H9 (cell line): ENCODE data around the gene CCDC187. TPM values are rescaled to one million over a fixed set of nuclear protein-coding genes. Genes with fewer than 3 reads are reported as not detected.

Experiments used
- DNase-seq: peaks from one replicate; pipeline ENCODE4 v3.0.0-alpha.2; 2017
- H2AFZ ChIP-seq: one replicate; pipeline ENCODE4 v1.6.1; 2013; ENCODE audit warnings: mild to moderate bottlenecking, low read length, control low read depth, moderate library complexity
- H2AK5ac ChIP-seq: 2 replicates; pipeline ENCODE4 v1.6.1; 2013; ENCODE audit warnings: low read length, control low read depth, mixed read lengths; ENCODE audit not compliant: insufficient read length
- H2BK120ac ChIP-seq: one replicate; pipeline ENCODE4 v1.6.1; 2013; ENCODE audit warnings: low read depth, mild to moderate bottlenecking, low read length, control low read depth, inconsistent platforms; ENCODE audit not compliant: poor library complexity, severe bottlenecking
- H2BK12ac ChIP-seq: 2 replicates; pipeline ENCODE4 v1.6.1; 2013; ENCODE audit warnings: low read length, control low read depth, mixed read lengths, low read depth; ENCODE audit not compliant: insufficient read length
- H2BK15ac ChIP-seq: 2 replicates; pipeline ENCODE4 v1.6.1; 2013; ENCODE audit warnings: low read depth, low read length, control low read depth
- H2BK20ac ChIP-seq: one replicate; pipeline ENCODE4 v1.6.1; 2013; ENCODE audit warnings: low read depth, mild to moderate bottlenecking, low read length, control low read depth, inconsistent platforms; ENCODE audit not compliant: poor library complexity, severe bottlenecking
- H2BK5ac ChIP-seq: 2 replicates; pipeline ENCODE4 v1.6.1; 2013; ENCODE audit warnings: low read length, control low read depth, mixed read lengths; ENCODE audit not compliant: insufficient read length
- H3K14ac ChIP-seq: 2 replicates; pipeline ENCODE4 v1.6.1; 2013; ENCODE audit warnings: low read length, control low read depth; ENCODE audit not compliant: insufficient read depth
- H3K18ac ChIP-seq: 2 replicates; pipeline ENCODE4 v1.6.1; 2013; ENCODE audit warnings: low read depth, mild to moderate bottlenecking, mixed read lengths, low read length, control low read depth; ENCODE audit not compliant: insufficient read length
- H3K23ac ChIP-seq: 2 replicates; pipeline ENCODE4 v1.6.1; 2013; ENCODE audit warnings: low read length, control low read depth, mixed read lengths, low read depth; ENCODE audit not compliant: insufficient read length
- H3K23me2 ChIP-seq: 2 replicates; pipeline ENCODE4 v1.6.1; 2013; ENCODE audit warnings: low read depth, mild to moderate bottlenecking, mixed read lengths, low read length, control low read depth; ENCODE audit not compliant: insufficient read length, poor library complexity, severe bottlenecking
- H3K27ac ChIP-seq: 2 replicates; pipeline ENCODE4 v1.5.1; 2013; ENCODE audit warnings: low read length, control low read depth, mixed read lengths, low read depth; ENCODE audit not compliant: insufficient read length
- H3K27me3 ChIP-seq: 2 replicates; pipeline ENCODE4 v1.6.1; 2013; ENCODE audit warnings: low read length, control low read depth, inconsistent platforms; ENCODE audit not compliant: insufficient read depth
- H3K4ac ChIP-seq: 2 replicates; pipeline ENCODE4 v1.6.1; 2013; ENCODE audit warnings: low read depth, mild to moderate bottlenecking, control low read depth, inconsistent platforms, low read length, moderate library complexity
- H3K4me1 ChIP-seq: 2 replicates; pipeline ENCODE4 v1.6.1; 2013; ENCODE audit warnings: low read length, control low read depth, inconsistent platforms; ENCODE audit not compliant: insufficient read depth
- H3K4me2 ChIP-seq: 2 replicates; pipeline ENCODE4 v1.6.1; 2013; ENCODE audit warnings: low read length, control low read depth, mixed read lengths; ENCODE audit not compliant: insufficient read length, insufficient read depth
- H3K56ac ChIP-seq: 2 replicates; pipeline ENCODE4 v1.6.1; 2013; ENCODE audit warnings: low read depth, mild to moderate bottlenecking, mixed read lengths, low read length, control low read depth; ENCODE audit not compliant: insufficient read length
- H3K79me1 ChIP-seq: 2 replicates; pipeline ENCODE4 v1.6.1; 2013; ENCODE audit warnings: low read depth, mild to moderate bottlenecking, moderate library complexity, low read length, control low read depth, inconsistent platforms; ENCODE audit not compliant: insufficient read depth, poor library complexity, severe bottlenecking
- H3K79me2 ChIP-seq: 2 replicates; pipeline ENCODE4 v1.6.1; 2013; ENCODE audit warnings: low read length, control low read depth, inconsistent platforms; ENCODE audit not compliant: insufficient read depth
- H3K9ac ChIP-seq: 2 replicates; pipeline ENCODE4 v1.6.1; 2013; ENCODE audit warnings: low read length, control low read depth, mixed read lengths; ENCODE audit not compliant: insufficient read length; ENCODE audit errors: extremely low read depth
- H3K9me3 ChIP-seq: one replicate; pipeline ENCODE4 v1.6.1; 2013; ENCODE audit warnings: low read depth, low read length, inconsistent platforms; ENCODE audit not compliant: control insufficient read depth
- H3T11ph ChIP-seq: one replicate; pipeline ENCODE4 v1.6.1; 2013; ENCODE audit warnings: mild to moderate bottlenecking, low read length, control low read depth, inconsistent platforms
- H4K20me1 ChIP-seq: one replicate; pipeline ENCODE4 v1.6.1; 2013; ENCODE audit not compliant: control insufficient read depth, insufficient read length, insufficient read depth
- H4K5ac ChIP-seq: 2 replicates; pipeline ENCODE4 v1.6.1; 2013; ENCODE audit warnings: low read depth, mild to moderate bottlenecking, mixed read lengths, low read length, control low read depth; ENCODE audit not compliant: insufficient read length
- H4K8ac ChIP-seq: replicated peaks from 2 replicates; pipeline ENCODE4 v1.6.1; 2013; ENCODE audit warnings: low read length, control low read depth, mixed read lengths, low read depth; ENCODE audit not compliant: insufficient read length
- H4K91ac ChIP-seq: 2 replicates; pipeline ENCODE4 v1.6.1; 2013; ENCODE audit warnings: low read depth, mild to moderate bottlenecking, moderate library complexity, mixed read lengths, low read length, control low read depth; ENCODE audit not compliant: insufficient read length
- H3K27ac Mint-ChIP-seq, 3 experiments: 2 replicates in 2 of 3; 3 replicates in 1 of 3; pipeline ENCODE4 v1.8.0; 2020 to 2021; ENCODE audit warnings: mixed read lengths in 3 of 3, mild to moderate bottlenecking in 1 of 3, moderate library complexity in 1 of 3
- H3K27me3 Mint-ChIP-seq: 2 replicates; pipeline ENCODE4 v1.8.0; 2021; ENCODE audit warnings: low read depth, mild to moderate bottlenecking, moderate library complexity, mixed read lengths
- H3K36me3 Mint-ChIP-seq, 3 experiments: 2 replicates in 2 of 3; 3 replicates in 1 of 3; pipeline ENCODE4 v1.8.0; 2020 to 2021; ENCODE audit warnings: low read depth in 3 of 3, mixed read lengths in 3 of 3; ENCODE audit not compliant: insufficient read depth in 1 of 3
- H3K4me1 Mint-ChIP-seq, 2 experiments: 2 replicates each; pipeline ENCODE4 v1.8.0; 2020; ENCODE audit warnings: mixed read lengths in 2 of 2
- H3K4me3 Mint-ChIP-seq, 2 experiments: 2 replicates in 1 of 2; 3 replicates in 1 of 2; pipeline ENCODE4 v1.8.0; 2020 to 2021; ENCODE audit warnings: mild to moderate bottlenecking in 2 of 2, mixed read lengths in 2 of 2, moderate library complexity in 1 of 2
- H3K9me3 Mint-ChIP-seq, 2 experiments: 2 replicates in 1 of 2; 3 replicates in 1 of 2; pipeline ENCODE4 v1.8.0; 2020; ENCODE audit warnings: mild to moderate bottlenecking in 2 of 2, mixed read lengths in 2 of 2, moderate library complexity in 1 of 2
- CTCF ChIP-seq: fragments of 200-600 bp; sonication (generic); conservative IDR thresholded peaks from 3 replicates; pipeline ENCODE4 v1.8.0; 2021; ENCODE audit warnings: antibody characterized with exemption, mild to moderate bottlenecking
- WGBS: extraction: QIAGEN DNeasy Blood & Tissue Kit; methylation state at CpG from one replicate; pipeline ENCODE4 v1.1.7; 2013; ENCODE audit warnings: missing lambda C conversion rate, low lambda C conversion rate, mixed read lengths; ENCODE audit not compliant: insufficient read length; ENCODE audit errors: extremely low coverage; 5-methylcytosine and 5-hydroxymethylcytosine counted together
- total RNA-seq: library from RNA; stranded (reverse); gene quantifications from 2 replicates; pipeline ENCODE4 v1.2.1, GENCODE V29; 2021

Gene CCDC187
- total RNA-seq, 1 experiment from 2014 or later = 0.07 TPM

GRCh38 chr9:136294437-136294836 is 9.5 kb downstream of the CCDC187 start:
- Histone ChIP-seq H2BK5ac (no peak overlapping the region), H3K18ac (no peak overlapping the region), H3K9ac (no peak overlapping the region), H3K9me3 (peaks cover 12% of the 10 kb centered on the region), H3K27ac (no peak overlapping the region), H4K20me1 (no peaks in the 10 kb centered on the region), H4K91ac (no peak overlapping the region), H4K5ac (no peak overlapping the region), H3K14ac (no peak overlapping the region), H2BK120ac (no peak overlapping the region), H3K56ac (no peak overlapping the region), H4K8ac (no peak overlapping the region), H2AFZ (no peak overlapping the region), H3K79me1 (no peaks in the 10 kb centered on the region), H3K23ac (no peak overlapping the region), H2BK12ac (no peak overlapping the region), H3K4ac (no peak overlapping the region), H3K23me2 (no peaks in the 10 kb centered on the region), H3K27me3 (no peaks in the 10 kb centered on the region), H3T11ph (no peak overlapping the region), H3K4me2 (no peak overlapping the region), H3K4me1 (no peaks in the 10 kb centered on the region), H2BK15ac (no peak overlapping the region), H2AK5ac (no peak overlapping the region), H2BK20ac (no peak overlapping the region), H3K79me2 (no peaks in the 10 kb centered on the region)
- no peak for TF ChIP-seq CTCF
- DNase-seq = no peak
- no peaks in the 10 kb centered on the region for H3K9me3 Mint-ChIP-seq
- H3K27me3 Mint-ChIP-seq = no peaks in the 10 kb centered on the region; the same call in 1 of the 2 replicates
- no peak overlapping the region for H3K27ac Mint-ChIP-seq
- no peak overlapping the region for H3K4me3 Mint-ChIP-seq
- WGBS = no CpG with 5 or more reads among the region's 5 CpGs
- no peaks in the 10 kb centered on the region for H3K36me3 Mint-ChIP-seq
- H3K4me1 Mint-ChIP-seq = peaks cover 3% of the 10 kb centered on the region in 2 experiments; a peak in 3 of 4 replicates
